ENCODE data around the gene SUGCT.

SUGCT gene

DNA sequence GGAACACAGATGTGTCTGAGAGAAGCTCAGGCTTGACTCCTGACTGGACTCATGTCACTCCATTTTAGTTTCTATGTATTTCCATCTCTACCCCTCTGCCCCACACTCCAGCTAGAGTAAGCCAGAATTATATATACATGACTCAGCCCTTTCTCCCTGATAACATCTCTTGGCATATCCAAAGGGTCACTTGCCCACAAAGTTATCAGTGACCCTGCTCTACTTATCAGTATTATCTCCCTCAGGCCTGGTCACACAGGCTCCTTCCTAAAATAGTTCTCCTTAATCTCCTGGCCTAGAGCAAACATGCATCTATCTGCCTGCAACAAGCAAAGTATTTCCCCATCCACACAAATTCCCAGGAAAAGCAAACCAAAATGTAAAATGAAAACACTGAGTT lies 598.3 kb downstream of the SUGCT start:
- no peak for DNase-seq (ENCODE audit: low spot score)

DNA sequence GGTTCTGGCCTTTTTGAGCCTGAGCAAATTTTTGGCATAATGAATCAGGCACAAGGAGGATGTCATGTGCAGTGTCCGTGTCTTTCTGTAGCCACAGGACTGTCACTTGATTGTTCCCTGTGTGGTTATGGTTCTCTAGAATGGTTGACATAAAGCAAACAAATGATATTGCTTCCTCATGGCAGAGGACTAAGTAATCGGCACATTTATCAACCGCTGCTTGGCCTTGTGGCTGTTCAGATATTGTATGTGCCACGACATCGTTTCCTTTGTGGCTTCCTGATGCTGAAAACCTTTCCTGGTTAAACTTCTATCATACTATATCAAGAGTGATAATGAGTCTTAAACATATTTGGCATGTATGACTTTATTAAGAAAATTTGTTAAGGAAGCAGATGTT lies 598.8 kb downstream of the SUGCT start:
- no peak for DNase-seq (ENCODE audit: low spot score)

DNA sequence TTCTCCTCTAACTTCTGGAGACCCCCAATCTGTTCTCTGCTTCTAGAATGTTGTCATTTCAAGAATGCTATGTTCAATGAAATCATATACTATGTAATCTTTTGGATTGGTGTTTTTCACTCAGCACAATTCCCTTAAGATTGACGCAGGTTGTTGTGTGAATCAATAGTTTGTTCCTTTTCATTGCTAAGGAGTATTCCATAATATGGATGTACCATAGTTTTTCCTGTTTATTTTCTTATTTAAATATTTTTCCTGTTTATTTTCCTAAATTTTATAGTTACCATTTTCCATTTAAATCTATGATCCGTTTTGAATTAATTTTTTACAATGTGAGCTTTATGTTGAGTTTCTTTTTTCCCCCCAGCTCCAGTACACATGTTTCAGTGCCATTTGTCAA lies 604.5 kb downstream of the SUGCT start:
- no peak for DNase-seq (ENCODE audit: low spot score)

GRCh38 chr7:40742270-40742669 lies 607.5 kb downstream of the SUGCT start:
- no peak for DNase-seq (ENCODE audit: low spot score)

DNA sequence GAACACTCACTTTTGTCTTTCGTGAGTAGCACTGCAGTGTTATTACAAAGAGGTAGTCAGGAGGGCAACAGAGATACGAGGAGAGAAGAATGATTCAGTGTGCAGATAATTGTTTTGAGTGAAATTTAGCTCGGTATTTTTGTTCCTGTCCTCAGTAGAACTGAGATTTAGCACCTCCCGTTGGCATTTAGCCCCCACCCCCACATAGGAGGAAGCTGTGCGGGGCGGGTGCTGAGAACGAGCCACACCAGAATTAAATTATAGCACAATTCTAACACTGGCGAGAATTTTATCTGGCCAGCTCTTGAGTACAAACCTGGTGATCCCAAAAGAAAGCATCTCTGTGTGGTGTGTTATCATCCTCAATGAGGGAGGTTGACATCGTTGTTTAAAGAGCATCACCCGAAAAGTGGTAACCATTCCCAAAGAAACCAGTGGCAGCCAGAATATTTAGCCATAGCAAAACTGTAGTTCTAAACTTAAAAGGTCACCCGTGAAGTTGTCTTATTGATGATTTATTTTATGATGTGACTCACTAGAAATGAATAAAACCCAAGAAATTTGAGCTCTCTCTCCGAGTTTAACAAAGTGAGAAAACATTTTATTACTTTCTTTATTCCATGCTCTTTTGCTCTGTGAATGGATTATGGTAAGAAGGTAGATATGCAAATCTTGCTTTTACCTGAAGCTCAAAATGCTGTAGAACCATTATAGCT lies 612.2 kb downstream of the SUGCT start:
- peak; percentile 14 for DNase-seq (ENCODE audit: low spot score)

- DNase-seq (ENCODE audit: low spot score), result peak; percentile 40
Measured at GRCh38 chr7:40747856-40748255, 613.1 kb downstream of the SUGCT start.

- DNase-seq (ENCODE audit: low spot score), result peak; percentile 42
Measured at GRCh38 chr7:40749877-40750276, 615.1 kb downstream of the SUGCT start.

- DNase-seq (ENCODE audit: low spot score), result no peak
Measured at GRCh38 chr7:40753455-40753854, 618.6 kb downstream of the SUGCT start.

GRCh38 chr7:40755438-40755837 lies 620.6 kb downstream of the SUGCT start:
- no peak for DNase-seq (ENCODE audit: low spot score)

- no peak for DNase-seq (ENCODE audit: low spot score)
Measured at GRCh38 chr7:40757109-40757508, 622.3 kb downstream of the SUGCT start.

DNA sequence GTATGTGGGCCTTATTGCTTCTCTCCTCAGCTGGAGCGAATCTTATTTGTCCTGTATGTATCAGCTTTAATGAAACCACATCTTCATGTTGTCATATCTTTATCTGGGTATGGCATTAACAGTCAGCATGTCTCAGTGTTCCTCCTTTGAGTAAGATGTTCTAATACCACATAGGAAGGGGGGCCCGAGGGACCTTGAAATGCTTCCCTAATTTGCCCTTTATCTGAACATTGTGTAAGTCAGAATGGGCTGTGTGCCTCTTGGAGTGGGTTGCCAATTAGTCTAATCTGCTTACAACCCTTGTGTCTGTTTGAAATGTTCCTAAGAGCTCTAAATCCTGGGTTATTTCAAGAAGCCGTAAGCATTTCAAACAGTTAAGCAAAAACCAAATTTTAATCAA lies 623.8 kb downstream of the SUGCT start:
- no peak for DNase-seq (ENCODE audit: low spot score)

DNA sequence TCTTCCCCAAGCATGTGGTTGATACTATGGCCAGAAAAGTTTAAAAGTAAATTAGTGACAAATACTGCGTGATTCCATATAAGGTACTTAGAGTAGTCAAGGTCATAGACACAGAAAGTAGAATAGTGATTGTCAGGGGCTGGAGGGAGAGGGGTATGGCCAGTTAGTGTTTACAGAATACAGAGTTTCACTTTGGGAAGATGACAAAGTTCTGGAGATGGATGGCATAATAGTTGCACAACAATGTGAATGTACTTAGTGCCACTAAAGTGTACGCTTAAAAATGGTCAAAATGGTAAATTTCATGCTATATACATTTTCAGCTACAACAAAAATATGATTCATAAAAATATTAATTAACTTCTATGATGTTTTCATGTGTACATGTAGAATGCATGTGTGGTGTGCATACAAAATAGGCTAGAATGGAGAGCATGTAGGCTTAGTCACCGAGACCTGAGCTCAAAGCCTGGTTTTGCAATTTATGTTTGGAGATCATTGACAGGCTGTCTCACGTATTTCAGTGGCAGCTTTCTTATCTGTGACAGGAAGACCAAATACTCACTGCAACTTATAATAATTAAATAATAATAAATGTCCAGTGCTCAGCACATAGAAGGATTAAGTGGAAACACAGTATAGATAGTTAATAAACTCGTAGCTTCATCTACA lies 625.6 kb downstream of the SUGCT start:
- DNase-seq (ENCODE audit: low spot score), result no peak

DNA sequence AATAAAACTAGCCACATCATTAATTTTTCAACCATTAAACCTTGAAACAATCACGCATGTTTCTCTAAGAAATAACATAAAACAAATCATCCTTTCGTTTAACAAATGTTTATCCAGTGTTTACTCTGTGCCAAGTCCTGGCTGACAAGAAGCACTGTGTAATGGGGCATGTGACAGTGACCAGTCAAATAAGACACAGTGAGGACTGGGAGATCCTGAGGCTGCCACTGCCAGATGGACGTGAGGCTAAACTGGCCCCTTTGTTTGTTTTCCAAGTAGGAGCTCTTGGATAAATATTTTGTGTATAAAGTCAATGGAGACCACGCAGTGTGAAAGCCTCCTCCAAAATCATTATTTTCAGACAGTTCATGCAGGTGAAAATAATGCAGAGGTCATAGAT lies 626.2 kb downstream of the SUGCT start:
- DNase-seq (ENCODE audit: low spot score), result no peak

DNA sequence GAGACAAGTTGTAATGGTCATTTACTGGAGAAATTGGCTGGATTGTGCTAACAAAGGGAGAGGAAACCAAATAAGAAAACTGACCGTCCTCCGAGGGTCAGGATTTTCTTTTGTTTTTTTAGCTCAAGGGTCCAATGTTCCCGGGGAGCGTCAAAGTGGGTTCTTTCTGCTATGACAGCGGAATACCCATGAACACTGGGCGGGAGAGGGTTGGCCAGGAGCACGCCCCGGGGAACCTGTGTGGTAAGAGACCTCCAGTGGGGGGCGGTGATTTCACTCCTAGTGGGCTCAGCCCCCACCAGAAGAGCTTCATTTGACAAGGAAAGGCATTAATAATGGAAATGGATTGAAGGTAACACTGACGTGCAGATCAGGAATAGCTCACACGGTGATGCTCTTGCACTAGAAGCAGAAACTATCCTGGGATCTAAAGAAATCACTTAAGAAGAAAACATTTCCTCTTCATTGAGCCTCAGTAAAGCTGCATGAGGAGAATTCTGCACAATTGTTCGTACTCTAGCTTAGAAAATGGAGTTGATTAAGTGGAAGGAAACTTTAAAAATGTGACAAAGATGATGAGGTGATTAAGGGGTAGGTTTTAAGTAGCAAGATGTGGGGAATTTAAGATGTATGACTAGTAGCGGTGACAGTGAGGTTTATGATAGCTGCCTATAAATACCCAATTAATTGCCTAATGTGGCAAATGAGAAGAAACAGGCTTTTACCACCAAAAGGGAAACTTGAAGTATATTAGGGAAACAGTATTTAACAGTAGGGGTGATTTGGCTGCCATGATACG lies 627.2 kb downstream of the SUGCT start:
- no peak for DNase-seq (ENCODE audit: low spot score)

- peak; percentile 75 for DNase-seq (ENCODE audit: low spot score)
Measured at GRCh38 chr7:40763319-40764287, 628.8 kb downstream of the SUGCT start.

DNA sequence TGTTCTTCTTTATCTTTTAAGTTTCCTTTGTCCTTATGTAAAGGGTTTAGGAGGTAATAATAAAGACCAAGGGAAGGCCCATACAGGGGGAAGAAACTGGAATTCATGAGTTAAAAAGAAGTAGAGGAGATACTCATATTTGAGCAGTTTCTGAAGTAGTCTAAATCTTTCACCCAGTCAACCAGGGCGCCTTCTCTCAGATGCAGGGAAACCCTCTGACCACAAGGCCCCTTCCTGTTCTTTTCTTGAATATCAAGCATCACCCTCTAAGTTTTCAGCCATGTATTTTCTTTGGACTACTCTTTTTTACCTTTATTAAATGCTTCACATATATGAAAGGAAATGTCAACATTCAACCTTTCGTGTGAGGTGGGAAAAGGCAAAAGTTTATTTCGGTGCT lies 630.8 kb downstream of the SUGCT start:
- no peak for DNase-seq (ENCODE audit: low spot score)

- no peak for DNase-seq (ENCODE audit: low spot score)
Measured at GRCh38 chr7:40772096-40772495, 637.3 kb downstream of the SUGCT start.

DNA sequence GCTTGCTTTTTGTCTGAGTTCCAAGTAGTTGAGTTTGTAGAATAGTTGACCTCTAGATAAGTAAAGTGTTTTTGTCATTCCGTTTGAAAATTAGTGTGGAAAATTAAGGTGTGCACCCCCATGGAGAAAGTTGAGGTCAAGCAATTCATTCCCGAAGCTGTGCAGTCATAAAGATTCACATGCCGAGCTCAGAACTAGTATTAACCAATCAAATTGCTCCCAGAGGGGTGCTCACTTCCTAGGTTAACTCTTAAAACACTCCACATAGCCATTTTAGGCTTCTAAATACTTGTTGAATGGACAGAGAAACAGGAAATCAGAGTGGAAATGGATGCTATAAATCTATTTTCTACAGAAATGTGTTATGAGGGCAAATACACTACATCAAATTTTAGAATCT lies 638.9 kb downstream of the SUGCT start:
- DNase-seq (ENCODE audit: low spot score), result no peak

DNA sequence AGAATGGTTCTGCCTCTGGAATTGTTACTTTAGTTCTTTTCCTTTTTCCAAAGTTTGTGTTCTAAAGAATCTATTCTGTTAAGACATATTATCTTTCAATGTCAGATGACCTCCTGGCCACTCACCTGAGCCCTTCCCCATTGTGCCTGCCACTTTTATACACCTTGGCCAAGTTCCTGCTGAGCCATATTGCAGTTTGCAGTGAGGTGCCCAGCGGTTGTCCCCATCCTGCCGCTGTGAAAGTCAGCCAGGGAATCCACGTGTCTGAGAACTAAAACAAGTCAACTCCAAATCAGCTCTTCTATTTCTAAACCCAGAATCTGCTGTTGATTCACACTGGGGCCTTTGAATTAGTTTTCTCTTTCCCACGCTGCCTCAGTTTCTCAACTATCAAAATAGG lies 641.1 kb downstream of the SUGCT start:
- DNase-seq (ENCODE audit: low spot score), result no peak

- no peak for DNase-seq (ENCODE audit: low spot score)
Measured at GRCh38 chr7:40777730-40778312, 643.0 kb downstream of the SUGCT start.

- no peak for DNase-seq (ENCODE audit: low spot score)
Measured at GRCh38 chr7:40780460-40780859, 645.7 kb downstream of the SUGCT start.

- DNase-seq (ENCODE audit: low spot score), result no peak
Measured at GRCh38 chr7:40782836-40783235, 648.0 kb downstream of the SUGCT start.
